ENCODE data around the gene ZNF18.
"Not testable (repeated sequence)": the region's sequence is repeated elsewhere in the genome, so short reads cannot be mapped to it uniquely, and the experiment has no call there.

ZNF18 gene

DNA sequence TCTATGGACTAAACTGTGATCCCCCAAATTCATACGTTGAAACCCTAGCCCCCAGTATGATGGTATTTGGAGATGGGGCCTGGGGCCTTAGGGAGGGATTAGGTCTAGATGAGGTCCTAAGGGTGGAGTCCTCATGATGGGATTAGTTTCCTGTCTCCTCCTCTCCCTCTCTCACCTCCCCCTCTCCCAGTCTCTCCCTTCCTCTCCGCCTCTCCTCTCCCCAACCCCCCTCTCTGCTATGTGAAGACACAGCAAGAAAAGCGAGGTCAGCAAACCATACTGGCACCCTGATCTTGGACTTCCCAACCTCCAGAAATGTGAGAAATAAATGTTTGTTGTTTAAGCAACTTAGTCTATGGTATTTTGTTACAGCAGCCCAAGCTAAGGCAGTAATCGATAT, 15.4 kb downstream of the ZNF18 start:
- no peak for DNase-seq

DNA sequence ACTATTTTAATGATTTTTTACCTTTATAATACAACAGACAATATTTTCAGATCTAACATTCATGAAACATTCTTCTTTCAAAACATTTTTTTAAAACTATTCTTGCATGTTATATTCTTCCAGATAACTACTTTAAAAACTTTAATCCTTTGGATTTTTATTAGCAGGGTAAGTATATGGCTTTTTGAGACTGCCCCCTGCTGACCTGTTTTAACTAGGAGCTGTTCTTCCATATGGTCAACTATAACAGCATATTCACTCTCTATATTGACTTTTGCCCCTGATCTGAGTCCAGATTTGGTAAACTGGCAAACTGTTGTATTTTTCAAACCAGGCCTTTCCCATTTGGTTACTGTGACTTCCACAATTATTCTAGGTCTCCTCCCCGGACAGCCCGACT, 16.5 kb downstream of the ZNF18 start:
- DNase-seq, result no peak

DNA sequence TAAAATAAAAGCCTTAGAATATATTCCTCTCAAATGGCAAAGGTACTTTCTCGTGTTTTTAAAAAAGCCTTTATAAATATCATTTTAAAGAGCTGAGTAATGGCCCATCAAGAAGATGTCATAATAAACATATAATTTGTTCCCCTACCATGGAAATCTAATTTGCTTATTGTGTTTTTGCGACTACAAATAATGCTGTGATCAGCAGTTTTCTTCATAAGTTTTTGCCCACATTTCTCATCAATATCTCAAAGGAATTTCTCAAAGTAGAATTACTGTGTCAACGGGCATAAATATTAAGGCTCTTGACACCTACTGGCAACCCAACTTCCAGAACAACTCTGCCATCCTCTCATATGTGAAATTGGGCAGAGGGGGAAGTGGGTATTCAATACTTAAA, 17.5 kb downstream of the ZNF18 start:
- DNase-seq, result no peak

DNA sequence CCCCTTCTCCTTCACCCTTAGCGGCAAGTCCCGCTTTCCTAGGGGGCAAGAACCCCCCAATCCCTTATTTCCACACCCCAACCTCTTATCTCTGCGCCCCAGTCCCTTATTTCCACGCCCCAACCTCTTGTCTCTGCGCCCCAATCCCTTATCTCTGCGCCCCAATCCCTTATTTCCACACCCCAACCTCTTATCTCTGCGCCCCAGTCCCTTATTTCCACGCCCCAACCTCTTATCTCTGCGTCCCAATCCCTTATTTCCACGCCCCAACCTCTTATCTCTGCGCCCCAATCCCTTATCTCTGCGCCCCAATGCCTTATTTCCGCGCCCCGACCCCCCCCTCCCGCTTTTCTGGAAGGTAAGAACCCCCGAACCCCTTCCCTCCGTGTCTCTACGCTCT, 24.5 kb downstream of the ZNF18 start:
- not testable (repeated sequence) for DNase-seq

DNA sequence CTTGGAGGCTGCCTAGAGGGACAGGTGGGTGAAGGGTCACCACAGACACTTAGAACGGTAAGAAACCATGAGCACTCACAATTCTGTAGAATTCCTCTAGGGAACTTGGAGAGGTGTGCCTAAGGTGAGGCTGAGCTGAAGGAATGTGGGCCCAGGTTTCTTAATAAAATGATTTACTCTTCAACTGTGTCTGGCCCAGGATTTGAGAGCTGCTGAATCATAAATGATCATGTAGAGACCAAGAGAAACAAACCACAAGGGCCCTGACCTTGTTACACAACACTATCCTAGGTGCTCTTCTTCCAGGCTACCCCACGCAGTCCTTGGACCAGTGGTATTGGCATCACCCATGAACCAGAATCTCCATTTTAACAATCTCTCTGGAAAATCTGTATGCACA, 27.7 kb downstream of the ZNF18 start:
- DNase-seq, result no peak

DNA sequence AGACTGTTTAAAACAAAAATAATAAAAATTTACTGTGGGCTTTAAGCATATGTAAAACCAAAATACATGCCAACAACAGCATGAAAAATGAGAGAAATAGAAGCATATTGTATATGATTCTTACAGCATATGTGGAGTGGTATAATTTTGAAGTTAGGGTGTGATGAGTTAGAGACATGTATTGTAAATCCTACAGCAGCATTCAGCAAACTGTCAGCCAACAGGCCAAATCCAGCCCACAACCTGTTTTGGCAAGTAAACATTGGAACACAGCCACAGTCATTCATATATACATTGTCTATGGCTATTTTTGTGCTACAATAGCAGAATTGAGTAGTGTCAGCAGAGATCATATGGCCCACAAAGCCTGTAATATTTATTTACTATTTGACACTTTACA, 42.3 kb downstream of the ZNF18 start:
- no peak for DNase-seq

DNA sequence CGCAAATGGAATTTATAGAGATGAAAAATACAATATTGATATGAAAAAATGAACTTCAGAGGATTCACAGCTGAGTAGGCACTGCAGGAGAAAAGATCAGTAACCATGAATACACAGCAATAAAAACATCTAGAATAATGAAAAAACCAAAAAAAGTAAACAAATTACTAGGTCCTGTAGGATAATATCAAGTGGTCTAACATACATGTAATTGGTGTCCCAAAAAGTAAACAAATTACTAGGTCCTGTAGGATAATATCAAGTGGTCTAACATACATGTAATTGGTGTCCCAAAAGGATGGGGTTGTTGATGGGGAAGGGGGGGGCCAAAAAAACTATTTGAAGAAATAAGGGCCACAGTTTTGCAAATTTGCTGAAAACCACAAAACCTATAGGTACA, 43.4 kb downstream of the ZNF18 start:
- no peak for DNase-seq

DNA sequence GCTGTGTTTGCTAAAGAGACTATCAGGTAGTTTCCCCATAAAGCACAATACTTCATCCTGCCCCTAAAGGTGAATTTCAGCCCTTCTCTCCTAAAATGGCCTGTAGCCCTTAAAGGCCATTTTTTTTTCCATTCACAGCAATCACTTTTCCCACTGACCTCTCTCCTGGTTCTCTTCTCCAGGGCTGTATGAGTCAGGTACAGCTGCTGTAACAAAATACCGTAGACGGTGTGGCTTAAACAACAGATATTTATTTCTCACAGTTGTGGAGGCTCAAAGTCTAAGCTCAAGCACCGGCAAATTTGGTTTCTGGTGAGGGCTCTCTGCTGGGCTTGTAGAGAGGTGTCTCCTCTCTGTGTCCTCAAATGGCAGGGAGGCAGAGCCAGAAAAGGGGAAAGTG, 44.7 kb downstream of the ZNF18 start:
- DNase-seq, result no peak

DNA sequence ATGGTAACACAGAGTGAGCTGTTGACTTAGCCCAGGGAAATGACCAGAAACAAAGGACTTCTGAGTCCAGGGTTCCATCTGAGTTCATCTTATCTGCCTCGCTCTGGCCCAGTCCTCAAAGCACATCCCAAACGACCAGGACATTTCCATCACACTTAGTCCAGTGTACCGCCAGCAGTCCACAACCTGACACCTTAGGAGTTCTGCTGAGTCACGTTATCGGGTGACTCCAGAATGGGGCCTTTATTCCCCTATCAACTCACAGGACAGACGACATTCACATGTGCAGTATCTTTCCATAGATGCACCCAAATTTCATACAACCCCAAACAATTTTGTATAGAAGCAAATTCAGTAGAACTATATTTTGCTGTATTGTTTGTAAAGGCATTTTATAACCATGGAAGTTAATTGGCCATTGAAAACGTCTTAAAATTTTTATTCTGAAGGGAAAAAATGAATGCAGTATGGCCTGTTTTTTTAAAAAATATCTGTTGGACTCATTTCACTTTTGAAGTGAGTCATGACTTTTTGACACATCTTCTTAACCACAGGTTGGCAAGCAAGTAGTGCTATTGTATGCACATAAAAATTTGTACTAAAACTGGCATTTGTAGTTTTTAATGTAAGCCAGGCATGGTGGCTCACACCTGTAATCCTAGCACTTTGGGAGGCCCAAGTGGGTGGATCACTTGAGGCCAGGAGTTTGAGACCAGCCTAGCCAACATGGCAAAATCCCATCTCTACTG, 46.3 kb downstream of the ZNF18 start:
- DNase-seq, result no peak

DNA sequence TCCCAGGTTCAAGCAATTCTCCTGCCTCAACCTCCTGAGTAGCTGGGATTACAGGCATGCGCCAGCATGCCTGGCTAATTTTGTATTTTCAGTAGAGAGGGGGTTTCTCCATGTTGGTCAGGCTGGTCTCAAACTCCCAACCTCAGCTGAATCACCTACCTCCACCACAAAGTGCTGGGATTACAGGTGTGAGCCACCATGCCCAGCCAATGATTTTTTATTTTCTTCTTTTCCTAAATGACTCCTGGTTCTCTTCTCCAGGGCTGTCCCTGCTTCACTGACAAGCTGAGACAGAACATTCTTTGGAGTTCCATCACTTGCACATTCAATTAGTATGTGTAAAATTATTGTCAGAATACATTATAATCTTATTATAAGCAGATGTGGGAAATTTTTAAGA, 47.7 kb downstream of the ZNF18 start:
- DNase-seq, result not testable (repeated sequence)

DNA sequence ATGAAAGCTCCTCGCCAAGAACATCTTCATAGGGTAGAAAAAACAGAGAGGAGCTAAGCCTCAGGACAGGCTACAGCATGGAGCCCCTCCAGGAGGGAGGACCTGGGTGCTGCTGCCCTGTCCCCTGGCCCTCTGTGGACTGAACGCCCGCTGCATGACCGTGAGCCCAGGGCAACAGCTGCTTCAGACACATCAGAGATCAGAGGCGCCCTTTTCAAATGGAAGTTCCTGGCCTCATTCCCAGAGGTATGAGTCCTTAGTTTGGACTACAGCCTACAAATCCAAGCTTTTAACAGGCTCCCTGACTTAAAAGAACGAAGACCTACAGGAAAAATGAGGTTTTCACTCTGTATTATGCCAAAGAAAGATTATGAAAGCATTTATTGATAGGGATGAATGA, 48.5 kb downstream of the ZNF18 start:
- no peak for DNase-seq

DNA sequence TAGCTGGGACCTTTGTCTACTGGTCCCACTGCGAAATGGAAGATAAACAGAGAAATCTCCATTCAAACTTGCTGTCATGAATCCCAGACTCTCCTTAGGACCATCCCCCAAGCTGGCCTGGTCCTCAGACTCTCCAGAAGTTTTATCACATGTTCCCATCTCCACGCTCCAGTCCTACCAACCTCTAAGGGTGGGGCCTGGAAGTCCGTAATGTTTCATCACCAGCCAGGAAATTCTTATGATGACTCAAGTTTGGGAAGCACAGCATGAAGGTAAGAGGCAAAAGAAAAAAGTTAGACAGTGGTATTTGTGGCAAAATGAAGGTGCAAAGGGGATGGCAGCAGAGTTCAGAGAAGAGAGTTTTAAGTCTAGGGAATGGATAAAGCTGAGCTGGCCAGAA, 52.7 kb downstream of the ZNF18 start:
- no peak for DNase-seq

DNA sequence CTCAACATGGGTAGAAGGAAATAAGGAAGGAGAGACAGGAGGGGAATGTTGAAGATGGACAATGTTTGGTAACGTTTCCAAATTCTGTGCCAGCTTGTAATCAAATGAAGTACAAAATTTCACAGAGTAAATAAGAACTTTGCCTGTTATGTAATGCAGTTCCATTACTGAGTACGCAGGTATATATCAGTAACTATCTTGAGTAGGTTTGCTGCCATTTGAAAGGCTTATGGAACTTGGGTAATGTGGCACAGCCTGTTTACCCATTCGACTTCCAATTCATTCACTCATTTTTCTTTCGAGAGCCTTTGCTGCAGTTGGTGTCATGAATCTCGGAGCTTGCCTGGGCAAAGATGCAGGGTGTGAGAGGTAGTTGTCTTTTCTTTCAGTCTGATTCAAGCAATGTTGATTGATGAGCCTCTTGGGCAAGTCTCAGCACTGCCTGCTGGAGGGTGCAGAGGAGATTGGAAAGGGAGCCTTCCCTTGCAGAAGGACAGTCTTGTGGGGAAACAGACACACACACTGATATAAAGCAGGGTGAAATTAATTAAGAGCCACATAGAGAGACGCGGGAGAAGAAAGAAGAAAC, 53.4 kb downstream of the ZNF18 start:
- no peak for DNase-seq

DNA sequence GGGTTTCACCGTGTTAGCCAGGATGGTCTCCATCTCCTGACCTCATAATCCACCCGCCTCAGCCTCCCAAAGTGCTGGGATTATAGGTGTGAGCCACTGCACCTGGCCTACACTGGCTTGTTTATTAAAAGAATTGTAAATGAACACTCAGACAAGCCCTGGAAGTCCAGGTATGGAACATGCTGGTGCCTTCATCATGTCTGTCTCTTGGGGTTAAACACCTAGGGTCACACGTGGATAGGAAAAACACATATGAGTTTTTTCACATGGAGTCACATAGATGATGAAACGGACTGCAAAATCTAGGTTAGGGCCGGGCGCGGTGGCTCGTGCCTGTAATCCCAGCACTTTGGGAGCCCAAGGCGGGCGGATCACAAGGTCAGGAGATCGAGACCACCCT, 54.2 kb downstream of the ZNF18 start:
- not testable (repeated sequence) for DNase-seq

DNA sequence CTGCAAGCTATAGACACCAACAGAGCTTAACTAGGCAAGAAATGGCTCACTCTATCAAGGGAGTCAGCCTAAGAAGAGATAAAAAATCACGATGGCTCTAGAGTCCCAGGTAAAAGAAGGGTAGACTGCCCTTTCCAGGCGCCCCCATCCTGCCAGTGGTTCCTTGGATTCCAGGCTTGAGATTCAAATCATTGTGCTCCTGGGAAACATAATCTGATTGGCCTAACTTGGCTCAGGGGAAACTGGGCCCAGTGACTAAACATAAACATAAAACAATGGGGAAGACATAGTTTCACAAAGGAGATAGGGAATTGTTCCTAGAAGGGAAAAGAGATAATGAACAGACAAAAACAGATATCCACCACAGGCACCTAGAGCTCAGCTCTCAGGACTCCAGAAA, 56.4 kb downstream of the ZNF18 start:
- DNase-seq, result no peak

DNA sequence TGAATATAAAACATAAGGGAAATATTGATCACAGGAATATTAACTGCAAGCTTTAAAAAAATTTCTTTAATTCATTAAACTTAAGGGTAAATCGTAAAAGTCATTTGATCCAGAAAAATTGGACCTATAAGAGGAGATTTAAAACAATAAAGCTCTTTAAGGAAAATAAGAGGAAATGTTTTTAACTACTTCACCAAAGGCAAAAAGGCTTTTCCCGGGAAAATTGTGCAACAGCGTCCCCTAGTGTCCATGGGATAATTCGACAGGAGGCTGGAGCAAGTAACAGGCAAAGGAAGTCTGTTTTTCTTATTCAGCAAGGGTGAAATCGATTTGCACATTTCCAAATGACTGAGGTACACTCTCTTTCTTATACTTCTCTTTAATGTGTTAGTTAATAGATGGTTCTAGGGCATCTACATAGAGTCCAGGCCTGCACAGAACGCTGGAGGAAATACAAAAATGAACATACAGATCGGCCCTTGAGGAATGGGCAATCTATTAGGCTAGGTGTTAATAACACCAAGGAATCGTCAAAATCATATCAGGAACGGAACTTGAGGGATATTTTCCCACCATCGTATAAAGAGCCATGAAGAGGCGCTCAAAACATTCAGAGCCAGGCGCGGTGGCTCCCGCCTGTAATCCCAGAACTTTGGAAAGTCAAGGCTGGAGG, 61.4 kb downstream of the ZNF18 start:
- no peak for DNase-seq

DNA sequence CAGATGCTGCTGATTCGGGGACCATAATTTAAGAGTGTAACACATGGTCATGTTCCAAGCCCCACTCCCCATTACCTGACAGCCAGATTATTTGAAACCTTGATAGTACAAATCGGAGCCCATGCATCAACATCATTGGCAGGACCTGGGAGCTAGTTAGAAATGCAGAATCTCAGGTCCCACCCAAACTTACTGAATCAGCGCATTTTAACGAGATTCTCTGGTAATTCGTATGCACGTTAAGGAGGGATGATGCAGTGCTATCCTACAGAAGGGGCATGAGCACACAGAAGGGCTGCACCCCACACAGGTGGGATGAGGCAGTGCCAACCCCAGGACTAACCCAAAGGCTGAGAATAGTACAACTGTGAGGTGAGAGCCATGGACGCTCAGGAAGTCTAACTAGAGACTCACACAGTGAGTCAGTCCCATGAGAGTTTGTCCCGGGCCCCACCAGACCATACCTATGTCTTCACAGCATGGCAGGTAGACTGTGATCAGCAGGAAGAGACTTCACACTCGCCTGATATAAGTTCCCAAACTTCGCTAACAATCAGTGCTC, 64.9 kb downstream of the ZNF18 start:
- DNase-seq, result no peak

DNA sequence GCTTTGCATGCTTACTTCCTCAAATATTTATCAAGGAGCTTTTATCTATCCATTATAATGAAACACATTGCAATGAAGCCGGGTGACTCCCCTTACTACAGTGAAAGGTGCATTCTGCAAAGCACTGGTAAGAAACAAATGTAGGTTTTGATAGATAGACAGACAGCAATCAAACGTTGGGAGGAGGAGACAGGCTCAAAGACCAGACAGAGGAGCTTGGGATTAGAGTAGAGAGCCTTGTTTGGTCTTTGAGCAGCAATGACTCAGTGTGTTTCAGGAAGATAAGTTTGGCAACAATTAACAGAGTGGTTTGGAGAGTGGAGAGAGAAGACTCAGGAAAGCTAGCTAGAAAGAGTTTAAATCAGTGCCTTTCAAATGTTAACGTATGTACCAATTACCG, 68.8 kb downstream of the ZNF18 start:
- DNase-seq, result no peak

Data from bone marrow (tissue), 2 donors.